ENCODE measurements around the gene SLC46A3.
"Not testable (repeated sequence)": the region's sequence is repeated elsewhere in the genome, so short reads cannot be mapped to it uniquely, and the experiment has no call there.

Gene SLC46A3, protein sequence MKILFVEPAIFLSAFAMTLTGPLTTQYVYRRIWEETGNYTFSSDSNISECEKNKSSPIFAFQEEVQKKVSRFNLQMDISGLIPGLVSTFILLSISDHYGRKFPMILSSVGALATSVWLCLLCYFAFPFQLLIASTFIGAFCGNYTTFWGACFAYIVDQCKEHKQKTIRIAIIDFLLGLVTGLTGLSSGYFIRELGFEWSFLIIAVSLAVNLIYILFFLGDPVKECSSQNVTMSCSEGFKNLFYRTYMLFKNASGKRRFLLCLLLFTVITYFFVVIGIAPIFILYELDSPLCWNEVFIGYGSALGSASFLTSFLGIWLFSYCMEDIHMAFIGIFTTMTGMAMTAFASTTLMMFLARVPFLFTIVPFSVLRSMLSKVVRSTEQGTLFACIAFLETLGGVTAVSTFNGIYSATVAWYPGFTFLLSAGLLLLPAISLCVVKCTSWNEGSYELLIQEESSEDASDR

DNA sequence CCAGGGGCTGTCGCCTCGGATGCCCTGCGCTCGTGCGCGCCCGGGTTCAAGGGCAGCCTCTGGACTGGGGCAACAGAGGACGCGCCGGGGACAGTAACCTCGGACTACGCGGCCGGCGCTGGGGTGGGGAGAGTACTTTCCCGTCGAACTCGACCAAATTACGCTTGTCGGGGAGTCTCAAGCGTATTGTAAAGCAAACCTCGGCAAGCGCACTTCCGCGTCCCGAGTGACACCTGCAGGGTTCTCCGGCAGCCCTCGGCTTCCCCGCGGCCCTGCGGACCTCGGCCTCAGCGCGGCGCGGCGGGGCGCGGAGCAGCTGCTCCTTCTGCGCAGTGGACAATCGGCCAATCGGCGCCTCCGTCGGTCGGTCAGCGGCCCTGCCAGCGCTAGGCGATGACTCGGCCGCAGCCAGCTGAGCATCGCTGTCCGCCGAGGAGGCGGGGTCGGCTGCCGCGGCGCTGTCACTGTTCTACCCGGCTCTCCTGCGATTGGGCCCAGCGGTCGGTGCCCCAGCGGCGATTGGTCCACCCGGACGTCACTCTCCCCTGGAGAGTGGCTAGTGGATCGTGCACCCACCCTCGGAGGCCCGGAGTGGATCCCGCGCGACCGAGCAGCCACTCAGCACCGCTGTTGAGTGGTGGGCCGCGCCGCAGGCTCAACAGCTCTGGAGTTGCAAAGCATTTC, at the start of gene SLC46A3:
Gene SLC46A3, minus strand, starts transcription at position 428 of the 684 bp plus-strand sequence. CDS start 972 bp downstream, outside the sequence.
- peak; percentile 96 to 98 for DNase-seq

DNA sequence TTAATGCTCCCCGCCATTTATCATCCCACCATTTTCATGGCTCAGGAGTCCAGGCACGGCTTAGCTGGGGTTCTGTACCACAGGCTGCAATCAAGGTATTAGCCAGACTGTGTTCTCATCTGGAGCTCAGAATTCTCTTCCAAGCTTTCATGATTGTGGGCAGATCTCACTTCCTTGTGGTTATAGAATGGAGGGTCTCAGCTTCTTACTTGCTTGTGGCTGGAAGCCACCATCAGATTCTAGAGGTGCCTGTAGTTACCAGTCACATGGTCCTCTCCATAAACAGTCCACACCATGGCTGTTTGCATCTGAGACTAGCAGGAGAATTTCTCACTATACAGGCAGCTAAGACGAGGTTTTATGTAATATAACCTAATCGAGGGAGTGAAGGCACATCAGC, 45.1 kb upstream of the SLC46A3 start:
- no peak for DNase-seq

DNA sequence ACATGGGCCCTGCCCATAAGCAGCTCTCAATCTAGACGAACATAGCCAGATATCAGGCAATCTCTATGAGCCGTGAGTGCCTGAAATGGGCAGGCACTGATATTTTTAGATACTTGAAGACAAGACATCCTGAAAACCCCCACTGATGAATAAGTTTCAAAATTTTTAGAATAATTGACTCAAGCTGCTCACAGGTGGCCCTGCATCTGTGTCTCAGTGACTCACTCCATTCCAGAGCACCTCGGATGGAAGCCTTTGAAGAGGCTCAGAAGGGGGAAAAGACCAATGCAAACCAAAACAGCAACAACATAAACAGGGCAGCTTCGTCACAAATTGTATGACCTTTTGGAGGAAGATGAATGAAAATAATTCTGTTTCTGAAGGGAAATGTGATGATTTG, 42.8 kb upstream of the SLC46A3 start:
- DNase-seq, result no peak

DNA sequence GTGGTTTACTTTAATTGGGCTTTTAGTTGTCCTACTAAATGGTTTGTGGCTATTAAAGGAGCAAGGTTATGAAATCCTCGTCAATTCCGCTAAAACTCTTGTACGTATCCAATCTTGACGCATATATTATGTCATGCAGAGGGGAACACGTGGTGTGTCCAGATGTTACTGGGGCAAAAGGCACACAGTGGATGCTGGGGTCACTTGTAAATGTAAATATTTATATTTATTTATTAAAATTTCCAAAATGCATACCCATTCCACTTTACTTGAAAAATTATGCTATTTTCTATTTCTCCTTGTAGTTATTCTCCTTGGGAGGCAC, 36.7 kb upstream of the SLC46A3 start:
- DNase-seq, result no peak

DNA sequence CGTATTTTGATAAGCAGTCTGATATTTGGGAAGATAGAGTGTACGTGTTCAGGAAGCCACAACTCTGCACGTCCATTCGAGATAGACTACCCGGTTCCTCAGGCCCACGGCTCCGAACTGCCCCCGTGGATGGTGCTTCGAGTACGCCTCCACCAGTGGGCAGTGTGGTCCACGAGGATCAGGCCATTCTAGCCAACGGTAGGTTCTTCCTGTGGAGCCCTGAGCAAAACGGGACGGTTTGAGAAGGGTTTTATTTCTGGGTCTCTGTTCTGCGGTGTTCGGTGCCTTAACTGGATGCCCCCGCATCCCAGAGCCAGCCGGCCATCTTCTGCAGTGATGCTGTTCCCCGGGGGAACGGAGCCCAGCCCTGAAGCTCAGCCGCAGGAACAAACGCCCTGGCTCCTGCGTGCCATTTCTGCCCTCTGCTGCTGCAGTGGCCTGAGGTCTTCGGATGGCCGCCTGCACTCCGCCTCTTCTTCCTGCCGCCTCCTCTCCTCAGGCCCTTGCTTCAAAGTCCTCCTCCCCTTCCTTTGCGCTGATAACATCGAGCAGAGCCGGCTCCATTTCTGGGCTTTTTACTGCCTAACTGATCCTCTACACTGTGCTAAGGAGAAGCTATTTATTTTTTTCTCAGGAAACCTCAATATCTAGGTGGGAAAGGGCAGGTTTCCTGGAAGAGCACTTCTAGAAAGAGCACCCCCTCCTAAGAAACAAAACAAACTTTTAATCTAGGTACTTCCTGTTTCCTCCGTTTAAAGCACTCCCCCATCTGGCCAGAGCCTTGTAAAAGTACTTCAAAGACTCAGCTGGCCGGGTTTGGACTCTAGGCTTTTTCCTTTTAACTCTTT, 36.2 kb upstream of the SLC46A3 start:
- DNase-seq, result peak; percentile 7 to 13

DNA sequence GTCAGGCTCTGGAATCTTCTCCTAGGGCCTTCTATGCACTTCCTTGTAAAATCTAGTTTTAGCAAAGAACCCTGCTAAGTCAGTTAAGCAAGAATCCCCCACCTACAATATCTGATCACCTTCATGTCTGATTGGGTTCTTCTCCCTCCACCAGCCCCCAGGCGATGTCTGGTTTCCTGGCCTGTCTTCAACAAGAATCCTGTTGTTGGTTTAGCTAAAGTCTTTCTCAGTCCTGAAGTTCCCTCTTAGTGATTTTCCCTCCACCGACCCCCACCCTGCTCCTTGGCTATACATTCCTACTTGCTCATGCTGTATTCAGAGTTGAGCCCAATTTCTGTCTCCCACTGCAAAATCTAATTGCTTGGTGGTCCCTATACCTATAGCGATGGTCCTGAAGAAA, 35.2 kb upstream of the SLC46A3 start:
- no peak for DNase-seq

DNA sequence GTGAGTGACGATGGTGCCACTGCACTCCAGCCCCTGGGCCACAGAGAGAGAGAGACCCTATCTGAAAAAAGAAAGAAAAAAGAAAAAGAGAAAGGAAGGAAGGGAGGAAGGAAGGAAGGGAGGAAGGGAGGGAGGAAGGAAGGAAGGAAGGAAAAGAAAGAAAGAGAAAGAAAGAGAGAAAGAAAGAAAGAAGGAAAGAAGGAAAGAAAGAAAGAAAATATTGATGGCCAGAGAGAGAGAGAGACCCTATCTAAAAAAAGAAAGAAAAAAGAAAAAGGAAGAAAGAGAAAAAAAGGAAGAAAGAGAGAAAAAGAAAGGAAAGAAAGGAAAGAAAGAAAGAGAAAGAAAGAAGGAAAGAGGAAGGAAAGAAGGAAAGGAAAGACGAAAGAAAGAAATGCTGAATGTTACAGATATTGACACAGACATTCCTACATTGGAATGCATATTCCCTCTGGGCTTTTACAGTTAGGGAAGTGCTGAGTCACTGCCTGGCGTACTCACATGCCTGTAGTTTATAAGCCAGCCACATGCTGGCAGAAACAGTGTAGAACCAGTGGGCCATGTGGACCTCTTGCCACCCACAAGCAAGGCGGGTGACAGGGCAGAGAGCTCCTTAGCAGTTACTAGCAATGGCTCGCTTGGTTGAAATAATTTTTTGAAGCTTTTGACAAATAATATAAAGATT, 34.6 kb upstream of the SLC46A3 start:
- DNase-seq, result no peak

DNA sequence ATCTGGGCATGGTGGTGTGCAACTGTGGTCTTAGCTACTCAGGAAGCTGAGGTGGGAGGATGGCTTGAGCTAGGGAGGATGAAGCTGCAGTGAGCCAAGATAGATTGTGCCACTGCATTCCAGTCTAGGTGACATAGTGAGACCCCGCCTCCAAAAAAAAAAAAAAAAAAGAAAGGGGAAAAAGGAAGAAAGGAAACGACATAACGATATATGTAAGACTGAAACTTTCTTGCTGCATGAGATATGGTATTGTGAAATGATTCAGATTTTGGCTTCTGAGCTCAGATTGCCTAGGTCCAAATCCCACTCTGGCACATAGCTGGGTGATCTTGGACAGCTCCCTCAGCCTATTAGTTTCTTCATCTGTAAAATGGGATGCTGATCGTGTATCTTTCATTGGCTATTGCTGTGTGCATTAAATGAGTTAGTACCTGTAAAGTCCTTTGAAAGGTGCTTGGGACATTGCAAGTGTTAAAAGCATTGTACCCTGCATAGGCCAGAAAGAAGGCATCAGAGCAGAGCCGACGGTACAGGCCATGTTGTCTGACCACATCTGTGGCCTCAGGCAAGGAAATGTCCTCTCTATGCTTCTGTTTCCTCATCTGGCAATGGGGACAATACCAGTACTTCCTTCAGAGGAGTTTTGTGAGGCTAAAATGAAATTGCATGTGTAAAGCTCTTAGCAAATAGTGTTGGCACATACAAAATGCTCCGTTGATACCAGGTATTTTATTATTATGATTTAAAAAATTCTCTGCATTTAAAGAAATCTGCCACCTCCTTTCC, 32.6 kb upstream of the SLC46A3 start:
- no peak for DNase-seq

DNA sequence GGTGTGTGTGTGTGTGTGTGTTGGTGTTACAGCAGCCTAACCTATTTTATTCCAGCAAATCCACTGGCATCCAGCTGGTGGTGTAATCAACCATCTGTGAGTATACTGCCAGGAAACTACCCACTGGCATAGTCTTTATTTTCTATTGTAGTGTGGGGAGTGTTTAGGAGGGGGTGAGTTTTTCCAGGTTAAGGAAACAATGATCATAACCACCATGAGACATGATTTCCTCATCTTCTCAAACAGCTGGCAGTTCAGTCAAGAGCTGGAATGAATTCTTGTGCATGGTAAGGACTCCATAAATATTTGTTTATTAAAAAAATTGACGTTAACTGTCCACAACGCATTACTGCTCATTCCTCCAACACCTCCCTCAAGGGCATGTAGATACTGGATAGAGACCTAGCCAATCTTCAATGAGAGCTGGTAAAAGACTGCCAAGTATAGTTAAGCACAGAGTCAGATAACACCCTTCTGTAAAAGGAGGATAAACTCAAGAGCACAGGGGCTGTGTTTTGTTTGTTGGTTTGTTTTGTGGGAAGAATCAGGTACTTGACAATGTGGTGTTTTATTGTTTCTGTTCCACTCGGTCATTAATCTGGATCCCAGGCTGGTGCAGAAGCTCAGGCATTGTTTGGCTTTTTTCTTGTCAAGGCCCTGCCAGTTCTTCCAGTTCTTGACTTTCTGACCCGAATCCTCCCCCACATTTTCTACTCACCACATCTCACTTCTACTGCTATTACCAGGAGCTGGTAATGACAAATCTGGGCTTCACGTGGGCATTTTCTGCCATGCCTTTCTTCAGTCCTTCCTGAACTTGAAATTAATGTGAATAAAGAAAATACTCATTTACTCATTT, 31.6 kb upstream of the SLC46A3 start:
- no peak for DNase-seq

DNA sequence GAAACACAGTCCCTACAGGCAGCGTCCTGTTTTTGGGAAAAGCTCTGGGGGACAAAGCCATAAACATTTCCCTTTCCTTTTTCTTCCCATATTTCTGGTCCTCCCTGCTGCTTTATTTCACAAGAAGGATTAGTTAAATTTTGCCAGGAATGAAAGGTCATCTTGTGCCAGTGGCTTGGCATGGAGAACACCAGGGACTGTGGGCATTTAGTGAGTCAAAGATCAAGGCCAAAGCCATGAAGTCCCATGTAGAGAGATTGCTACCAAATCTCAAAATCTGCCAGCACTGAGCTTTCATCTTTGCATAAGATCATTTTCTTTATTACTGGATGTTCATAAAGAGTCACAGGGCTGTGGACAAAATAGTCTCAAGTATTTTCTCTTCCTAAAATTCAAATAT, 29.1 kb upstream of the SLC46A3 start:
- no peak for DNase-seq

DNA sequence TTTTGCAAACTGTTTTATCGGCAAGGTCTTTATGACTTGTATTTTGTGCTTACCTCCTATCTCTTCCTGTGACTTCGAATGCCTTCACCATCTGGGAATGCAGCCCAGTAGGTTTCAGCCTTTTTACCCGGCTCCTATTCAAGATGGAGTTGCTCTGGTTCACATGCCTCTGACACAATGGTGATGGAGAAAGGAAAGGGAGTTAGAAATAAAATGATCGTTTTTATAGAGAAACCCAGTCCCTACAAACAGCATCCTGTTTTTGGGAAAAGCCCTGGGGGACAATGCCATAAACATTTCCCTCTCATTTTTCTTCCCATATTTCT, 27.5 kb upstream of the SLC46A3 start:
- DNase-seq, result no peak

DNA sequence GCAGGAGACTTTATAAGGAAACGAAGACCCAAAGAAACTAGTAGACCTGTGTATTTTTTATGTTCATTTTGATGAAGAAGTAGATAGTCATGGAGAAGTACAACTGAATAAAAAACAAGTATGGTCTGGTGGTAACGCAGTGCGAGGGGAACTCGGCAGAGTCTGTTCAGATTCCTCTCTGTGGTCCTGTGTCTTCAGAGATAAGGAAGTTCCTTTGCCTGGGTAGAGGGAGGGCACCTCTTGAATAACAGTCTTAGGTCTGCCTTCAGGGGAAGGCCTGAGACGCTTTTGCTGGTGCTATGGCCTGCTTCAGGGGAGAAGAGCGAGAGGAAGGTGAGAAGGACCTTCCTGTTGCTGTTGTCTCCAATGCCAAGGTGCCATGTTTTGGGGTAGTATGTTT, 25.9 kb upstream of the SLC46A3 start:
- DNase-seq, result no peak

DNA sequence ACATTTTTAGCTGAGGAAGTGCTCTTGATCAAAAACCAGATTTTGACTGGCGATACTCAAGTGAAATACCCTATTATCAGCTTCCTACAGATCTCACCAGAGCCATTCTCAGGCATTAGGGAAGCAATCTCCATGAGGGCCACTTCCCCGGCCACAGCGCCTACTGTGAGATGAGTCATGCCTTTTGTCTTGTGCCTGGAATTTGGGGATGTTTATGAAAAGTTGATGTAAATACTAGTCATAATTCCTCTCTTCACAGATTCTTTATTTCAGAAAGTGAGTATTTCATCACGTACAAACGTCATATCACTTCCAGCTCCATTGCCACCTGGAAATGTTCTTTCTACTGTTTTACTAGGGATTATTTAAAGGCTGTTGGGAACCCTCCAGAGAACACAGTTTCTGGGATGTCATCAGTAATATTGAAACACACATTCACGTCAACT, 25.3 kb upstream of the SLC46A3 start:
- peak in 1 of 2 donors; percentile 28 for DNase-seq

DNA sequence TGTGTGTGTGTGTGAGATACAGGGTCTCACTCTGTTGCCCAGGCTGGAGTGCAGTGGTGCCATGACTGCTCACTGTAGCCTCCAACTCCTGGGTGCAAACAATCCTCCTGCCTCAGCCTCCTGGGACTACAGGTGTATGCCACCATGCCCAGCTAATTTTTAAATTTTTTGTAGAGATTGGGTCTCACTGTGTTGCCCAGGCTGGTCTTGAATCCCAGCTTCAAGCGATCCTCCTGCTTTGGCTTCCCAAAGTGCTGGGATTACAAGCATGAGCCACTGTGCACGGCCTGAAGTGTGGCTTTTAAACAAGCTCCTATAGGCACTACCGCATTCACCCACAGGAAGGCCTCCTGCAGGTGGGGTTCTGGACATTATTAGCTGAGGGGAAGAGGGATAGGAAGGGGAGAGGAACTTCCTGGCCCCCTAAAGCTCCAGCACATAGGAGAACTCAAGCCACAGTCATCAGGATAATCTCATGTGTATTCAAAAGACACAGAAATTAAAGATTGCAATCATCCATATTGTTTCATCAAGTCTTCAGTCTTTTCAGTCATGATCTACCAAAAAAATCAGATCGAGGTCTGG, 24.8 kb upstream of the SLC46A3 start:
- DNase-seq, result no peak

DNA sequence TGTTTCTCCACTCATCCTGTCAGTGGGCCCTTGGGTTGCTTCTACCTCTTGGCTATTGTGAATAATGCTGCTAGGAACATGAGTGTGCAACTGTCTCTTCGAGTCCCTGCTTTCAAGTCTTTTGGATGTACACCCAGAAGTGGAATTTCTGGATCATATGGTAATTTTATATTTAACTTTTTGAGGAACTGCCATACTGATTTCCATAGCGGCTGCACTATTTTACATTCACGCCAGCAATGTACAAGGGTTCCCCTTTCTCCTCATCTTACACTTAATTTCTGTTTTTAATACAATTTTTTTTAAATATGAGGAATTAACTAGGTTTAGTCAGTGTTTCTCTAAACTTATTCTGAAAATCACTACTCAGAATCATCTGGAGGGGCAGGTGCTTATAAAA, 24.2 kb upstream of the SLC46A3 start:
- DNase-seq, result no peak

DNA sequence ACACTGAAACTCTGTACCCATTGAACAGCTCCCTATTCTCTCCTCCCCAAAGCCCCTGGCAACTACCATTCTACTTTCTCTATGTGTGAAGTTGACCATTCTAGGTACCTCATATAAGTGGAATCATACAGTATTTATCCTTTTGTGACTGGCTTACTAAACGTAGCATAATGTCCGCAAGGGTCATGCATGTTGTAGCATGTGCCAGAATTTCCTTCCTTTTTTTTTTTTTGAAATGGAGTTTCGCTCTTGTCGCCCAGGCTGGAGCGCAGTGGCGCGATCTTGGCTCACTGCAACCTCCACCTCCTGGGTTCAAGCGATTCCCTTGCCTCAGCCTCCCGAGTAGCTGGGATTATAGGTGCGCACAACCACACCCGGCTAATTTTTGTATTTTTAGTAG, 23.7 kb upstream of the SLC46A3 start:
- not testable (repeated sequence) for DNase-seq

DNA sequence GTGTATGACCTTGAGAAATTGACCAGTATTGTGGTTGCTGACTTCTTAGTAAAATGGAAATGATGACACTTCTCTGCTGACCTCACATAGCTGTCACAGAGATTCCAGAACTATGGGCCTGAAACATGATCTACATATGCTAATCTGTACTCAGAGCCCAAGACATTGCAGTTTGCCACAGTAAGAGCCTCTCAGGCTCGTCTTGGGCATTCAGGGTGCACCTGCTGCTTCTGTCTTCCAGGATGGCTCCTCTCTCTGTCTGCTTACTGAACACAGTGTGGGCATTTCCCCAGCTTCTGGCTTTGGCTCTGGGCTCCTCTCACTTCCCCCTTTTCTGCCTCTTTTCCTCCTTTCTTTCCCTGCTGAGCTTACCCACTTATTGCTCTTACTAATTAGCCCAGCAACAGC, 22.3 kb upstream of the SLC46A3 start:
- no peak for DNase-seq

DNA sequence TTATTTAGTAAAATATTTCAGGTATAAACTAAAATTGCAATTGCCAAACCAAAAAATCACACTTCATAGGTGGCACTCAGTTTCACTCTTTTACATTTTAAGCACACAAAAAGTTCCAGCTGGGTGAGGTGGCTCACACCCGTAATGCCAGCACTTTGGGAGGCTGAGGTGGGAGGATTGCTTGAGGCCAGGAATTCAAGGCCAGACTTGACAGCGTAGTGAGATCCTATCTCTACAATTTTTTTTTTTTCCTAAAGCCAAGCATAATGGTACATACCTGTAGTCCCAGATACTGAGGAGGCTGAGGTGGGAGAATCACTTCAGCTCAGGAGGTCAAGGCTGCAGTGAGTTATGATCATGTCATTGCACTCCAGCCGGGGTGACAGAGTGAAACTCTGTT, 20.6 kb upstream of the SLC46A3 start:
- no peak for DNase-seq

DNA sequence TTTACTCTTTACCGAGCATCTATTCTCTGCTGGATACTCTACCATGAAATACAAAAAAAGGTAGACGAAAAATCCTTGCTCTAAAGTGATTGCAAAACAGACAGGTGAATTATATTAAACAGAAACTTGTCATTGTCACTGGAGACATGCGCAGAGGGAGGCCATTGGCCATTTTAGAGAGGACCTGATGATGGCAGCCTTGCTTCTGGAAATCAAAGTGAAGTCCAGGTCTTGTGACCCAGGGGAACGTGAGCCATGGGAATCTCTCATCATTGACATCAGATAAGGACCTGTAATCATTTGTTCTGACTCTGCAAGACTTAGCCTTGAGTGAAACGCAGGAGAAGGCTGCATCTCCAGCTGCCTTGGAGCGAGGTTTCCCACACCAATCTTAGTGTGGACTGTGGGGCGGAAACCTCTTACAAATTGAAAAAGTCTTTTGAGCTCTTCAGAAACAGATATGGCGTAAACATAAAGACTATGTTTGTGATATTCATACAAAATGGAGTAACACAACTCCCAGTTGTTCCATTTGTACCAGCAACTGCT, 16.8 kb upstream of the SLC46A3 start:
- DNase-seq, result no peak

DNA sequence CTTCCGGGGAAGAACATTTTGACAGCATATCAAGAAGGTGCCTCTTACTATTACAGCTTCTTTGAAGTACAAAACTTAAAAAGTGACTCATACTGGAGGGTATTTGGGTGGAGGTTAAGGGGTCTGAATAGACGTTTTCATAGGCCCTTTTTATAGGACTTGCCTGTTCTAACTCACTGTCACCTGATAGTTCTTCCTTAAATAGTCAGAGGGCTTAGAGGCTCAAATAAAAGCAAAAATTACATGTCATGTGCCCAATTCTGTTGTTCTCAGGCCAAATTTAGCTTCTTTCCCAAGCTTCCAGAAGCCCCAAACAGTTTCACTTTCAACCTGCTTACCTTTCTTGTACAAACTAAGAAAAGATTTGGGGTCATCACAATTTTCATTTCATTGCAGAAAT, 16.1 kb upstream of the SLC46A3 start:
- no peak for DNase-seq
